Immature natural killer cell (primary cell): ENCODE measurements around the gene ZBTB48. TPM values are rescaled to one million over a fixed set of nuclear protein-coding genes. Genes with fewer than 3 reads are reported as not detected.
A peak's percentile ranks its signal among the peaks of the same experiment; 100 is the strongest.
"Not testable (repeated sequence)": the region's sequence is repeated elsewhere in the genome, so short reads cannot be mapped to it uniquely, and the experiment has no call there.

ENCODE experiments used
- DNase-seq, 3 donors: peaks; one replicate each; pipeline ENCODE4 v3.0.0; 2022; ENCODE audit warnings: mixed read lengths in 1 of 3
- H3K27ac Mint-ChIP-seq, 6 donors: one replicate each; pipeline ENCODE4 v1.8.0; 2020; ENCODE audit warnings: mixed read lengths in 6 of 6, mild to moderate bottlenecking in 5 of 6, inconsistent platforms in 4 of 6, moderate library complexity in 3 of 6
- H3K27me3 Mint-ChIP-seq, 3 donors: one replicate each; pipeline ENCODE4 v1.8.0; 2020 to 2021; ENCODE audit warnings: low read depth in 3 of 3, mild to moderate bottlenecking in 3 of 3, mixed read lengths in 3 of 3, moderate library complexity in 3 of 3, inconsistent platforms in 1 of 3
- H3K36me3 Mint-ChIP-seq, 3 donors: one replicate each; pipeline ENCODE4 v1.8.0; 2020; ENCODE audit warnings: mixed read lengths in 3 of 3, inconsistent platforms in 2 of 3, mild to moderate bottlenecking in 2 of 3
- H3K4me1 Mint-ChIP-seq, 2 donors: one replicate each; pipeline ENCODE4 v1.8.0; 2020; ENCODE audit warnings: inconsistent platforms in 2 of 2, mild to moderate bottlenecking in 2 of 2, mixed read lengths in 2 of 2, moderate library complexity in 1 of 2
- H3K4me3 Mint-ChIP-seq, 5 donors: one replicate each; pipeline ENCODE4 v1.8.0; 2020; ENCODE audit warnings: mild to moderate bottlenecking in 5 of 5, mixed read lengths in 5 of 5, inconsistent platforms in 3 of 5, moderate library complexity in 3 of 5
- H3K9me3 Mint-ChIP-seq, 6 donors: one replicate each; pipeline ENCODE4 v1.8.0; 2020; ENCODE audit warnings: mild to moderate bottlenecking in 6 of 6, mixed read lengths in 6 of 6, inconsistent platforms in 4 of 6, moderate library complexity in 3 of 6
- polyA plus RNA-seq, 3 donors: library from polyadenylated mRNA; unstranded; fragments of 300-500 nt; fragmentation: Illumina TruSeq; gene quantifications; one replicate each; pipeline ENCODE4 v1.2.3, GENCODE V29; 2021

The ZBTB48 gene
- polyA plus RNA-seq, 3 donors from 2014 or later: 8.3 to 25.9 (median 20.9) TPM

- Mint-ChIP-seq H3K27me3 (no peaks in the 10 kb centered on the region), H3K4me1 (peaks cover 6 to 21% of the 10 kb centered on the region in 2 donors), H3K4me3 (peak within 1 kb of the TSS; percentile 66 to 81 (median 75)), H3K36me3 (peaks cover 0 to 3% (median 0%) of the 10 kb centered on the region in 3 donors), H3K27ac (peak within 1 kb of the TSS in 4 of 6 donors; percentile 22 to 70 (median 68)), H3K9me3 (no peaks in the 10 kb centered on the region)
- no peak for DNase-seq
Measured at GRCh38 chr1:6554907-6555778, 24.7 kb upstream of the ZBTB48 start, which contains the start of gene TAS1R1. Gene TAS1R1 (plus strand): TSS chr1:6555307. CDS start chr1:6555374, 67 bp downstream.

GRCh38 chr1:6557597-6557996, 22.2 kb upstream of the ZBTB48 start:
- no peak overlapping the region for H3K4me3 Mint-ChIP-seq
- H3K27me3 Mint-ChIP-seq: peaks cover 0 to 3% (median 0%) of the 10 kb centered on the region in 3 donors
- H3K36me3 Mint-ChIP-seq: no peaks in the 10 kb centered on the region
- peaks cover 6 to 13% of the 10 kb centered on the region in 2 donors for H3K4me1 Mint-ChIP-seq
- no peak for DNase-seq
- no peak overlapping the region for H3K27ac Mint-ChIP-seq
- no peaks in the 10 kb centered on the region for H3K9me3 Mint-ChIP-seq

- DNase-seq, H3K9me3 Mint-ChIP-seq, H3K36me3 Mint-ChIP-seq, H3K27ac Mint-ChIP-seq, H3K27me3 Mint-ChIP-seq, H3K4me3 Mint-ChIP-seq, H3K4me1 Mint-ChIP-seq: not testable (repeated sequence)
Measured at GRCh38 chr1:6559161-6559560, 20.6 kb upstream of the ZBTB48 start.

GRCh38 chr1:6560267-6560666, 19.5 kb upstream of the ZBTB48 start:
- no peak overlapping the region for H3K4me3 Mint-ChIP-seq
- no peaks in the 10 kb centered on the region for H3K4me1 Mint-ChIP-seq
- DNase-seq: no peak
- no peaks in the 10 kb centered on the region for H3K36me3 Mint-ChIP-seq
- H3K27ac Mint-ChIP-seq: no peak overlapping the region
- no peaks in the 10 kb centered on the region for H3K9me3 Mint-ChIP-seq
- peaks cover 0 to 3% (median 0%) of the 10 kb centered on the region in 3 donors for H3K27me3 Mint-ChIP-seq

GRCh38 chr1:6569033-6569432, 10.8 kb upstream of the ZBTB48 start:
- H3K36me3 Mint-ChIP-seq: no peaks in the 10 kb centered on the region
- H3K9me3 Mint-ChIP-seq: no peaks in the 10 kb centered on the region
- H3K4me3 Mint-ChIP-seq: no peak overlapping the region
- peak overlapping the region in 1 of 6 donors; percentile 21 for H3K27ac Mint-ChIP-seq
- peaks cover 0 to 3% (median 3%) of the 10 kb centered on the region in 3 donors for H3K27me3 Mint-ChIP-seq
- H3K4me1 Mint-ChIP-seq: no peaks in the 10 kb centered on the region
- DNase-seq: no peak

- Mint-ChIP-seq H3K27me3 (peaks cover 0 to 3% (median 3%) of the 10 kb centered on the region in 3 donors), H3K36me3 (no peaks in the 10 kb centered on the region), H3K4me1 (no peaks in the 10 kb centered on the region), H3K9me3 (no peaks in the 10 kb centered on the region), H3K4me3 (no peak overlapping the region), H3K27ac (no peak overlapping the region)
- DNase-seq: no peak
Measured at GRCh38 chr1:6570100-6570499, 9.7 kb upstream of the ZBTB48 start.

GRCh38 chr1:6570987-6571386, 8.8 kb upstream of the ZBTB48 start:
- Mint-ChIP-seq H3K27ac (no peak overlapping the region), H3K4me3 (no peak overlapping the region), H3K9me3 (no peaks in the 10 kb centered on the region), H3K27me3 (peaks cover 0 to 3% (median 3%) of the 10 kb centered on the region in 3 donors), H3K36me3 (no peaks in the 10 kb centered on the region), H3K4me1 (no peaks in the 10 kb centered on the region)
- no peak for DNase-seq

GRCh38 chr1:6572653-6573383, 7.0 kb upstream of the ZBTB48 start:
- no peak overlapping the region for H3K4me3 Mint-ChIP-seq
- no peaks in the 10 kb centered on the region for H3K36me3 Mint-ChIP-seq
- no peak for DNase-seq
- no peak overlapping the region for H3K27ac Mint-ChIP-seq
- no peaks in the 10 kb centered on the region for H3K9me3 Mint-ChIP-seq
- no peaks in the 10 kb centered on the region for H3K4me1 Mint-ChIP-seq
- peaks cover 0 to 3% (median 3%) of the 10 kb centered on the region in 3 donors for H3K27me3 Mint-ChIP-seq

GRCh38 chr1:6574025-6574620, 5.7 kb upstream of the ZBTB48 start:
- H3K4me1 Mint-ChIP-seq: peaks cover 1 to 2% of the 10 kb centered on the region in 2 donors
- no peak for DNase-seq
- H3K27ac Mint-ChIP-seq: no peak overlapping the region

GRCh38 chr1:6574818-6575217, 5.0 kb upstream of the ZBTB48 start:
- no peaks in the 10 kb centered on the region for H3K36me3 Mint-ChIP-seq
- no peak overlapping the region for H3K4me3 Mint-ChIP-seq
- DNase-seq: no peak
- H3K27me3 Mint-ChIP-seq: peaks cover 3 to 6% (median 3%) of the 10 kb centered on the region in 3 donors
- no peaks in the 10 kb centered on the region for H3K9me3 Mint-ChIP-seq
- no peak overlapping the region for H3K27ac Mint-ChIP-seq
- peaks cover 8% of the 10 kb centered on the region in 2 donors for H3K4me1 Mint-ChIP-seq

More at GRCh38 chr1:6574025-6574620, 5.7 kb upstream of the ZBTB48 start:
- Mint-ChIP-seq H3K9me3 (no peaks in the 10 kb centered on the region), H3K4me3 (no peak overlapping the region), H3K36me3 (no peaks in the 10 kb centered on the region), H3K27me3 (peaks cover 0 to 3% (median 1%) of the 10 kb centered on the region in 3 donors)

GRCh38 chr1:6577831-6578525, 1.8 kb upstream of the ZBTB48 start:
- Mint-ChIP-seq H3K9me3 (no peaks in the 10 kb centered on the region), H3K36me3 (no peaks in the 10 kb centered on the region), H3K4me3 (peak overlapping the region in 2 of 5 donors; percentile 41 to 62), H3K4me1 (peaks cover 30 to 38% of the 10 kb centered on the region in 2 donors), H3K27me3 (peaks cover 4 to 8% (median 4%) of the 10 kb centered on the region in 3 donors), H3K27ac (peak overlapping the region in 2 of 6 donors; percentile 58 to 71)
- DNase-seq: no peak

- Mint-ChIP-seq H3K27ac (peak overlapping the region; percentile 95 to 98 (median 96)), H3K4me3 (peak overlapping the region; percentile 13 to 97 (median 95)), H3K9me3 (no peaks in the 10 kb centered on the region), H3K27me3 (peaks cover 4 to 8% (median 4%) of the 10 kb centered on the region in 3 donors), H3K36me3 (no peaks in the 10 kb centered on the region), H3K4me1 (peaks cover 30 to 38% of the 10 kb centered on the region in 2 donors)
- DNase-seq: no peak
Measured at GRCh38 chr1:6578624-6579373, 995 bp upstream of the ZBTB48 start.
